ENCODE results near the gene ZMAT5.

Gene ZMAT5

GRCh38 chr22:29726512-29727130 is 40.2 kb downstream of the ZMAT5 start:
- DNase-seq = no peak

- no peak for DNase-seq
These were observed 40.7 kb downstream of the ZMAT5 start for GRCh38 chr22:29726106-29726505.

GRCh38 chr22:29724843-29725242 is 42.0 kb downstream of the ZMAT5 start:
- no peak for DNase-seq

GRCh38 chr22:29723766-29724165 is 43.0 kb downstream of the ZMAT5 start:
- no peak for DNase-seq

GRCh38 chr22:29722587-29722986 is 44.2 kb downstream of the ZMAT5 start:
- DNase-seq = no peak

- no peak for DNase-seq
These were observed 44.7 kb downstream of the ZMAT5 start for GRCh38 chr22:29722151-29722550.

GRCh38 chr22:29720811-29721323 is 45.9 kb downstream of the ZMAT5 start:
- DNase-seq = no peak

- peak in 1 of 2 experiments; percentile 32 for DNase-seq
These were observed 46.7 kb downstream of the ZMAT5 start, which contains the start of gene CABP7 for GRCh38 chr22:29719899-29720645. TSS of gene CABP7 (plus strand) at chr22:29720003. CDS start at chr22:29720425, 422 bp downstream.

GRCh38 chr22:29718949-29719898 is 47.6 kb downstream of the ZMAT5 start:
- no peak for DNase-seq

GRCh38 chr22:29717789-29718188 is 49.0 kb downstream of the ZMAT5 start:
- peak in 1 of 2 experiments; percentile 41 for DNase-seq

GRCh38 chr22:29716814-29717545 is 49.8 kb downstream of the ZMAT5 start:
- DNase-seq = peak in 1 of 2 experiments; percentile 34

- no peak for DNase-seq
These were observed 51.1 kb downstream of the ZMAT5 start for GRCh38 chr22:29715705-29716104.

GRCh38 chr22:29715240-29715639 is 51.6 kb downstream of the ZMAT5 start:
- DNase-seq = peak; percentile 6 to 44

- DNase-seq = no peak
These were observed 53.6 kb downstream of the ZMAT5 start for GRCh38 chr22:29713156-29713727.

GRCh38 chr22:29712119-29712518 is 54.7 kb downstream of the ZMAT5 start:
- DNase-seq = no peak

GRCh38 chr22:29710922-29711593 is 55.7 kb downstream of the ZMAT5 start:
- DNase-seq = no peak

- no peak for DNase-seq
These were observed 56.6 kb downstream of the ZMAT5 start for GRCh38 chr22:29710193-29710592.

GRCh38 chr22:29707471-29707870 is 59.3 kb downstream of the ZMAT5 start:
- DNase-seq = no peak

GRCh38 chr22:29707010-29707409 is 59.8 kb downstream of the ZMAT5 start:
- DNase-seq = no peak

GRCh38 chr22:29706486-29706885 is 60.3 kb downstream of the ZMAT5 start:
- DNase-seq = no peak

- no peak for DNase-seq
These were observed 61.2 kb downstream of the ZMAT5 start for GRCh38 chr22:29705651-29706050.

Data from NCI-H526 (cell line).